Stimulated activated CD4-positive, alpha-beta T cell treated with anti-CD3 and anti-CD28 coated beads, Interleukin-2, amount 100 ng/mL, for 24 hours (primary cell): ENCODE data around the gene RFX8.
A peak's percentile ranks its signal among the peaks of the same experiment; 100 is the strongest.

ENCODE experiments used
- DNase-seq, 2 donors: peaks; one replicate each; pipeline ENCODE4 v3.0.0-alpha.2; 2020

Gene RFX8

GRCh38 chr2:101405351-101405899, 69.5 kb downstream of the RFX8 start:
- DNase-seq, result no peak

DNA sequence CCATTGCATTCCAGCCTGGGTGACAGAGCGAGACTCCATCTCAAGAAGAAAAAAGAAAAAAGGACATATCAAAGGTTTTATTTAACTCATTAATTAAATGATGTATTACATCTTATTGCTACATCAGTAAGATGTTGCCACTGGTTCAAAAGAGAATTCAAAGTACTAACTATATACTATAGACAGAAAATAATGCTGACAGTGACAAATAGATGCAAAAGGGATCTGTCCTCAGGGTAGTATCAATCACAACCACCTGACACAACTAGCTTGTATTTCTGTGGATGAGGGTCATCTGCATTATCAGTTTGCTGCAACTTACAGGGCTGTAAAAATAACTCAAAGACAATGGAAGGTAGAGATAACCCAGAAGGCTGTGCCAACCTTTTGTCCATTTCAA, 71.2 kb downstream of the RFX8 start:
- DNase-seq, result no peak

GRCh38 chr2:101402630-101403029, 72.3 kb downstream of the RFX8 start:
- no peak for DNase-seq

GRCh38 chr2:101401906-101402305, 73.0 kb downstream of the RFX8 start:
- no peak for DNase-seq

GRCh38 chr2:101401326-101401665, 73.6 kb downstream of the RFX8 start:
- no peak for DNase-seq

DNA sequence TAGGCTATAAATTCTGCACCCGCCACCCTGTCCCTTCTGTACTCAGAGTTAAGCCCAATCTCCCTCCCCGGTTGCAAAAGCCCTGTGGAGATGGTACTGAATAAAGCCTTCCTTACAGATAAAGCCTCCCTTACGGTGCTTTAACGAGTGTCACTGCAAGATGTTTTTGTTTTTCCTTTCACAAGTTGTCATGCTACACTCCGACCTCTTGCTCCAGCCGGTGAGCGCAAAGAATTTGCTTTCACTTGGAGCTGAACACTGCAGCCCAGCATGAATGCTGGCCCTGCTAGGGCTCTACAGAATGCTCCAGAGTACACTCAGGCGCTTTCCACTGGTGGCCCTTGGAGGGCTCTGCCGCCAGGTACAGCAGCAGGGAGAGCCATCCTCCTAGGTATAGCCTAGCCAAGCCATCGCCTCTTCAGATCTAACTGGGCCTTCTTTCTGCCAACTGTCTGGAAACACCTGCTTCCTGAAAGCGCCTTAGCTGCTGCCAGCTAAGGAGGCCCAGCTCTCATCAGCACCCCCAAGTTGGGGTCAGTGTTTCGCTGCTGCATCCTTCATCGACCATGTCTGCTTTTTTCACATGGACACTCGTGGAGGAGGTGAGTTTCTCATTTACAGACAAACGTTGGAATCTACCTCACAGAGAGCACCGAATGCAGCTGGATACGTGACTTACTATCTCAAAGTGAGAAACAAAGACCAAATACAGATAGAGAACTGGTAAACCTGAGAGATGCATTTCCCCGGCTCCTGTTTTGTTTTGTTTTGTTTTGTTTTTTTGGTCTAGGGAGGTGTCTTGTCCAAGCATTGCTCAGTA, 74.2 kb downstream of the RFX8 start:
- no peak for DNase-seq

- no peak for DNase-seq
These were observed 74.9 kb downstream of the RFX8 start for GRCh38 chr2:101400048-101400447.

DNA sequence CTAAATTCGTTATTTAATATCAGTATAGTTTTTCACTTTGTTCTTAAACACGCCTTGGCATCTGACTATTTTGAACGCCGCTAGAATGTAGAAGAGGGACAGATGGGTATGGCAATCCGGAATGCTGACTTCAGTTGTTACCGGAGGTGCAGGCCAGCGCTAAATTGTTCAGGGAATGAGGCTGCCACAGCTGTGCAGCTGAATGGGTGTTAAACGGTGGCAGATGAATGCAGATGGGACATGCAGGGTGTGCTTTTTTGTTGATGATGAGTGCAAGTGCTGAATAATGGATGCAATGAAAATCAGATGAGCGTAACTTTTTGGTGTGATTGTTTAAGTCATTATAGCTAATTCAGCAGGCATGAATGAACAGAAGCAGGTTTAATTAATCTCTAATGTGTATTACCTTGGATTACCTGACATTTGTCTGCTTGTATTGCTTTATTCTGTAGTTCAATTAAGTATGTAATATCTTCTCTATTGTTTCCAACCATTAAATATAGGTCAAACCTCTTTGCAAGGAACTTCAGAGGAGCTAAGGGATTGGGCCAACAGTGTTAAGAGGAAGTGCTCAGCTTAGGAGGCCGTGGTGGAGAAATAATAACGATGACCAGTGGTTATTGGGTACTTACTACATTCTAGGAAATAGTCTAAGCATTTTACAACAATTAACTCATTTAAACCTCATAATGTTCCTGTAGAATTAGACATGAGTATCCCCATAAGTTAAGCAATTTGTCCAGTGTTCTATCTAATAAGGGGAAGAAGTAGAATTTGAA, 75.7 kb downstream of the RFX8 start:
- no peak for DNase-seq

- DNase-seq, result no peak
These were observed 76.6 kb downstream of the RFX8 start for GRCh38 chr2:101398116-101398821.

- DNase-seq, result no peak
These were observed 78.6 kb downstream of the RFX8 start for GRCh38 chr2:101396316-101396717.

GRCh38 chr2:101395545-101396315, 79.2 kb downstream of the RFX8 start:
- no peak for DNase-seq

DNA sequence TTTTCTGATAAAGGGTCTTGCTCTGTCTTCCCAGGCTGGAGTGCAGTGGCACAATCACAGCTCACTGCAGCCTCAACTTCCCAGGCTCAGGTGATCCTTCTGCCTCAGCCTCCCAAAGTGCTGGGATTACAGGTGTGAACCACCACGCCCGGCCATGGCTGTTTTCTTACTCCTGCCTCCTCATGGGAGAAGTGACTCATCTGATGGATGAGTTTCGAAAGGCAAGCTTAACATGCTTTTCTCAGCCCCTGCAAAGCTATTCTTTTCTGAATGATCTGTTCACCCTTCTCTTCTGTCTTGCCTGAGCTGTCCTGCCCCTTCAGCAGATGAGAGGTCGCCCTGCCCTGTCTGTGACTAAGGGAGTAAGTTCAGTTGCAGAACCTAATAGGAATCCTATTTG, 86.7 kb downstream of the RFX8 start:
- DNase-seq, result no peak

DNA sequence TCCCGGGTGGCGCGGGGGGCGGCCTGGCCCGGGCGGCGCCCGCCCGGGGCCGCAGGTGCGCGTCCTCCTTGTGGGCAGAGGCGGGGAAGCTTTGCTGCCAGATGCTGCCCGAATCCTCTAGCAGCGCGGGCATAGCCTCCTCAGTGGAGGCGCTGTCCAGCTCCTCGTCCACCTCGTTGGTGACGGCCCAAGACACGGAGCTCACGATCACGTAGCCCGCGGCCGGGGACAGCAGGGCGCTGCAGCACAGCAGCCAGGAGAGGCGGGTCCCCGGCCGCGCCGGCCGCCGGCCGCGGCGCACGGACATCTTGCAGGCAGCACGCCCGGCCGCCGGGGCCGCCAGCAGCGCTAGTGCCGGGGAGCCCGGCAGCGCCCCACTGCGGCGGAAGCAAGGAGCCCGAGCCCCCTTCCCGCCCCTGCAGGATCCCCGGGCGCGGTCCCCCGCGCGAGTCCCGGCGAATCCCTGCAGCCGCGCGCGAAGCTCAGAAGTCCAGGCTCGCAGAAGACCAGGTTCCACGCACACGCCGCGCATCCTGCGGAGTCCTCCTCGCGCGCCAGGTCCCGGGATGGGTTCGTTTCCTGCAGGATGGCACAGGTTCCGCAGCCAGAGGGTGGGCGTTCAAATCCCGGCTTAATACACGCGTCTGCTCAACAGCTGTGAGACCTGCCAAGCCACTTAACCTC, 87.6 kb downstream of the RFX8 start, which contains the start of gene CREG2:
Gene CREG2, minus strand, starts transcription at position 353 of the 684 bp plus-strand sequence. Its CDS starts 46 bp downstream, at position 307.
- peak; percentile 55 to 69 for DNase-seq

- peak in 1 of 2 donors; percentile 7 for DNase-seq
These were observed 88.2 kb downstream of the RFX8 start for GRCh38 chr2:101386599-101387150.

DNA sequence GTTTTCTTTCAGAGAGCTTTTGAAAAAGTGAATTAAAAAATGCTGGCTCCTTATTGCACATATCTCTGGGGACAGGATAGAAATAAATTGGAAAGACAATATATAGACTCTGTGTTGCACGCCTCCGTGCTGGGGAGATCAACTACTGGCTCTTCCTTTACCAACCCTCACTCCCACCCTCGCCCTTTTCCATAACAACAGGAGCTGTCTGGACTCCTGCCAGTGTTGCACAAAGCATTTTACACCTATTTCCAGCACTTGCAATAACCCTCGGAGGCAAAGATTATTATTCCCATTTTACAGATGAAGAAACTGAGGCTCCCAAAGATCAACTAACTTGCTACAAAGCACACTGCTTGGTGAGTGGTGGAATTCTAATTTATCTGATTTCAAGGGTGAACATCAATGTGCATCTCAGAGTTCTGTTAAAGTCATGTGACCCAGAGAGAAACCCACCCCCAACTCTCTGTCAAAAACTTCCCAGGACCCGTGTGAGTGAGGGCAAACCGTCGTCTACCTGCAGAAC, 91.8 kb downstream of the RFX8 start:
- DNase-seq, result no peak

- no peak for DNase-seq
These were observed 92.5 kb downstream of the RFX8 start for GRCh38 chr2:101382442-101382841.

DNA sequence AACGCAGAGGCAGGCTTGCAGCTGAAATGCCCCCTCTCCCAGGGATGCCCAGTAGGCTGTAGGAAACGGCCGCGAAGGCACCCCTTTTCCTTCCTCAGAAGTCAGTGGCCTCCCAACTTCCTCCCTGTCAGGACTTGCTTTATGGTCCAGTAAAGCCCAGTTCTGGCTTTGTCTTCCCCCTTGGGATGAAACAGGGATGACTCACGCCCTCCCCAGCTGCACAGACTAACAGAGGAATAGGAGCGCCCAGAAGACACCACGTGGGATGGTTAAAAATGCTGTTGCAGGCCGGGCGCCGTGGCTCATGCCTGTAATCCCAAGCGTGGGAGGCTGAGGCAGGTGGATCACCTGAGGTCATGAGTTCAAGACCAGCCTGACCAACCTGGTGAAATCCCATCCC, 94.5 kb downstream of the RFX8 start:
- no peak for DNase-seq

GRCh38 chr2:101379091-101379490, 95.8 kb downstream of the RFX8 start:
- no peak for DNase-seq

GRCh38 chr2:101375653-101376052, 99.3 kb downstream of the RFX8 start:
- DNase-seq, result no peak

- DNase-seq, result no peak
These were observed 99.9 kb downstream of the RFX8 start for GRCh38 chr2:101374821-101375561.
